HepG2 (cell line): Measurements from ENCODE around the gene BRCA1. TPM values are rescaled to one million over a fixed set of nuclear protein-coding genes. Genes with fewer than 3 reads are reported as not detected.

Experiments
- CAMTA2 ChIP-seq: sonication (generic); formaldehyde crosslinking; IDR thresholded peaks from 2 replicates; pipeline ENCODE4 v1.4.0; 2020; ENCODE audit warnings: mild to moderate bottlenecking, missing genetic modification reagents, borderline replicate concordance
- HDAC2 ChIP-seq: sonication (generic); formaldehyde crosslinking; IDR thresholded peaks from 2 replicates; pipeline ENCODE4 v1.4.0; 2020; ENCODE audit warnings: missing genetic modification reagents
- HNF4A ChIP-seq: sonication (generic); formaldehyde crosslinking; IDR thresholded peaks from 2 replicates; pipeline ENCODE4 v1.4.0; 2020; ENCODE audit warnings: missing genetic modification reagents
- KMT2B ChIP-seq: IDR thresholded peaks from 2 replicates; pipeline ENCODE4 v1.6.1; 2016; ENCODE audit warnings: missing genetic modification reagents, missing compliant biosample characterization
- NCOA5 ChIP-seq: sonication (generic); formaldehyde crosslinking; IDR thresholded peaks from 2 replicates; pipeline ENCODE4 v1.4.0; 2020; ENCODE audit warnings: missing genetic modification reagents
- RXRA ChIP-seq: sonication (generic); formaldehyde crosslinking; IDR thresholded peaks from 2 replicates; pipeline ENCODE4 v1.5.1; 2020; ENCODE audit warnings: missing genetic modification reagents
- SALL1 ChIP-seq: sonication (generic); formaldehyde crosslinking; IDR thresholded peaks from 2 replicates; pipeline ENCODE4 v1.8.0; 2022; ENCODE audit warnings: mild to moderate bottlenecking, missing genetic modification reagents
- STAT6 ChIP-seq: sonication (generic); formaldehyde crosslinking; IDR thresholded peaks from 2 replicates; pipeline ENCODE4 v1.4.0; 2020; ENCODE audit warnings: missing genetic modification reagents, mild to moderate bottlenecking, borderline replicate concordance
- TEAD3 ChIP-seq: optimal IDR thresholded peaks from 2 replicates; pipeline ENCODE3; 2016; ENCODE audit warnings: borderline replicate concordance
- ZBTB40 ChIP-seq, 2 experiments: fragments of 450-650 bp in 1 of 2; sonication (generic) in 1 of 2; formaldehyde crosslinking in 1 of 2; IDR thresholded peaks; 2 replicates each; pipeline versions ENCODE4 v1.6.1 to v1.8.0; 2016 to 2022; ENCODE audit warnings: antibody characterized with exemption in 1 of 2, mild to moderate bottlenecking in 1 of 2, missing genetic modification reagents in 1 of 2
- ZFP90 ChIP-seq: sonication (generic); formaldehyde crosslinking; IDR thresholded peaks from 2 replicates; pipeline ENCODE4 v1.8.0; 2022; ENCODE audit warnings: missing genetic modification reagents, mild to moderate bottlenecking, inconsistent platforms, borderline replicate concordance
- ZNF572 ChIP-seq: sonication (generic); formaldehyde crosslinking; IDR thresholded peaks from 2 replicates; pipeline ENCODE4 v1.5.1; 2020; ENCODE audit warnings: mild to moderate bottlenecking, missing genetic modification reagents
- ZNF629 ChIP-seq: sonication (generic); formaldehyde crosslinking; conservative IDR thresholded peaks from 2 replicates; pipeline ENCODE4 v1.5.0; 2020; ENCODE audit warnings: missing genetic modification reagents
- ZNF83 ChIP-seq: sonication (generic); formaldehyde crosslinking; IDR thresholded peaks from 2 replicates; pipeline ENCODE4 v1.4.0; 2020; ENCODE audit warnings: missing genetic modification reagents, mild to moderate bottlenecking, borderline replicate concordance
- polyA plus RNA-seq, 8 experiments: library from polyadenylated mRNA; depleted of rRNA in 3 of 8; stranded (reverse) in 7 of 8; unstranded in 1 of 8; fragments of >200 nt; fragmentation: Illumina TruSeq in 4 of 8; extraction: Trizol in 4 of 8; gene quantifications; 2 replicates each; pipeline versions ENCODE4 v1.2.1 to v1.2.3, GENCODE V29; 2011 to 2016; ENCODE audit warnings: low read depth in 4 of 8, missing spikeins in 1 of 8, mixed read lengths in 1 of 8; ENCODE audit not compliant: insufficient read depth in 1 of 8
- total RNA-seq, 5 experiments: library from RNA; depleted of rRNA; stranded (reverse); fragments of >200 nt; fragmentation: Illumina TruSeq; extraction: Trizol; gene quantifications; 2 replicates each; pipeline ENCODE4 v1.2.3, GENCODE V29; 2016; ENCODE audit warnings: low read depth in 1 of 5
- TF ChIP-seq, protein P1 (sequence below): sonication (generic); formaldehyde crosslinking; IDR thresholded peaks from 2 replicates; pipeline ENCODE4 v1.5.0; 2020; ENCODE audit warnings: mild to moderate bottlenecking, missing genetic modification reagents

BRCA1 gene
- total and polyA plus RNA-seq, 2 of the 13 experiments (the other 11 are each of a cell fraction or from before 2014, with no cell fraction given): 13.3 to 37.5 TPM

GRCh38 chr17:43169561-43170139, 44.5 kb upstream of the BRCA1 start (continued):
- TF ChIP-seq ZBTB40 (IDR thresholded peaks at IDR 0.05): no peak
- TF ChIP-seq ZBTB40 (CRISPR knock-in tag; IDR thresholded peaks at IDR 0.05): 0 out of 2 replicates have a peak, but pooled peaks have one; percentile 3
- peak; percentile 71; the same call in 1 of the 2 replicates for TF ChIP-seq ZNF83
- no peak; the same call in 1 of the 2 replicates for TF ChIP-seq ZFP90 (CRISPR knock-in tag)
- TF ChIP-seq ZNF629: peak; percentile 17; the same call in 1 of the 2 replicates
- TF ChIP-seq, protein P1, sequence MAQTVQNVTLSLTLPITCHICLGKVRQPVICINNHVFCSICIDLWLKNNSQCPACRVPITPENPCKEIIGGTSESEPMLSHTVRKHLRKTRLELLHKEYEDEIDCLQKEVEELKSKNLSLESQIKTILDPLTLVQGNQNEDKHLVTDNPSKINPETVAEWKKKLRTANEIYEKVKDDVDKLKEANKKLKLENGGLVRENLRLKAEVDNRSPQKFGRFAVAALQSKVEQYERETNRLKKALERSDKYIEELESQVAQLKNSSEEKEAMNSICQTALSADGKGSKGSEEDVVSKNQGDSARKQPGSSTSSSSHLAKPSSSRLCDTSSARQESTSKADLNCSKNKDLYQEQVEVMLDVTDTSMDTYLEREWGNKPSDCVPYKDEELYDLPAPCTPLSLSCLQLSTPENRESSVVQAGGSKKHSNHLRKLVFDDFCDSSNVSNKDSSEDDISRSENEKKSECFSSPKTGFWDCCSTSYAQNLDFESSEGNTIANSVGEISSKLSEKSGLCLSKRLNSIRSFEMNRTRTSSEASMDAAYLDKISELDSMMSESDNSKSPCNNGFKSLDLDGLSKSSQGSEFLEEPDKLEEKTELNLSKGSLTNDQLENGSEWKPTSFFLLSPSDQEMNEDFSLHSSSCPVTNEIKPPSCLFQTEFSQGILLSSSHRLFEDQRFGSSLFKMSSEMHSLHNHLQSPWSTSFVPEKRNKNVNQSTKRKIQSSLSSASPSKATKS: no peak
- no peak for TF ChIP-seq NCOA5 (CRISPR knock-in tag)
- TF ChIP-seq STAT6 (CRISPR knock-in tag): peak; percentile 61; the same call in 1 of the 2 replicates
- TF ChIP-seq CAMTA2 (CRISPR knock-in tag): no peak; the same call in 1 of the 2 replicates
- TF ChIP-seq HNF4A: peak; percentile 21; the same call in 1 of the 2 replicates
- no peak for TF ChIP-seq ZNF572 (CRISPR knock-in tag)
- no peak; the same call in 1 of the 2 replicates for TF ChIP-seq KMT2B (CRISPR knock-in tag)
- peak; percentile 40 for TF ChIP-seq TEAD3
- TF ChIP-seq RXRA (CRISPR knock-in tag): peak; percentile 88
- peak; percentile 56; the same call in 1 of the 2 replicates for TF ChIP-seq HDAC2 (CRISPR knock-in tag)
- TF ChIP-seq SALL1 (CRISPR knock-in tag): peak; percentile 88
